DMS 273 (cell line): ENCODE measurements around the gene TRIAP1.

Experiments
- DNase-seq: peaks from one replicate; lab custom pipeline; 2025; ENCODE audit not compliant: unreplicated experiment; lab: John Stamatoyannopoulos, UW

TRIAP1 gene

DNA sequence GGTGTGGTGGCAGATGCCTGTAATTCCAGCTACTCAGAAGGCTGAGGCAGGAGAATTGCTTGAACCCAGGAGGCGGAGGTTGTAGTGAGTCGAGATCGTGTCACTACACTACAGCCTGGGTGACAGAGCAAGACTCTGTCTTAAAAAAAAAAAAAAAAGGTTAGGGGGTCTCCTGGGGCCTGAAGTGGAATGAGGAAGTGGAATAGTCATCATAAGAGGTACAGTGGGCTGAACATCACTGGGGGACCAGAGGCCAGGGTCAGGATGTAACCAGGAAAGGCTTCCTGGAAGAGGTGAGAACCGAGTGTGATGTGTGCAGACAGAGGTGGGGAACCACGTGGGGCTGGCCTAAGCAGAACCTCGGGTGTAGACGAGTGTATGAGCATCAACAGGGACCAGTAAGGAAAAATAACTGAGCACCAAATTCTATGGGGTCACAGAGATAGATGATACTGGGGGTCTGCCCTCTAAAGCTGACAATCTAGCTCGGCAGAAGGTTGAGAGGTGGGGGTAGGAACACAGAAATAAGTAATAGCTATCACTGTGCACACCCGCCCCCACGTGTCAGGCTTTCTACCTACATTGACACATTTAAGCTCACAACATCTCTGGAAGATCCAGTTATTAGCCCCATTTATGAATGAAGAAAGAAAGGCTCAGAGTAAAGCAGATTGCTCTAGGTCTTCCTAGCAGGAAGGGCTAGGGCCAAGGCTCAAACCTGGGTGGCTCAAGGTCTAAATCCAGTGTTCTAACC is 13.2 kb downstream of the TRIAP1 start:
- DNase-seq = peak; percentile 6

DNA sequence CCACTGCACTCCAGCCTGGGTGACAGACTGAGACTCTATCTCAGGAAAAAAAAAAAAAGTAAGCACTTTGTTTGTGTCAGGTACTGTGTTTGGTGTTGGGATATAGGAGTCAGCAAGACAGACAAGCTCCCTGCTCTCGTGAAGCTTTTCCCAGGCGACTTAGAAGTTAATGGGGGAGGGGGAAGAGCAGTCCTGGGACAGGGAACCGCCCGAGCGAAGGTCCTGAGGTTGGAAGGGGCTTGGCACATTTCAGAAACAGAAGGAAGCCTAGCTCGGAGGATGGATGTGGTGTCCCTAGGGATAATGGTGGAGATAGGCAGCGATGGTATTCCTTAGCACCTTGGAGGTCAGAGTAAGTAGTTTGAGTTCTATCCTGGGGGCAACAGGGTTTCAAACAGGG is 16.8 kb downstream of the TRIAP1 start:
- no peak for DNase-seq

DNA sequence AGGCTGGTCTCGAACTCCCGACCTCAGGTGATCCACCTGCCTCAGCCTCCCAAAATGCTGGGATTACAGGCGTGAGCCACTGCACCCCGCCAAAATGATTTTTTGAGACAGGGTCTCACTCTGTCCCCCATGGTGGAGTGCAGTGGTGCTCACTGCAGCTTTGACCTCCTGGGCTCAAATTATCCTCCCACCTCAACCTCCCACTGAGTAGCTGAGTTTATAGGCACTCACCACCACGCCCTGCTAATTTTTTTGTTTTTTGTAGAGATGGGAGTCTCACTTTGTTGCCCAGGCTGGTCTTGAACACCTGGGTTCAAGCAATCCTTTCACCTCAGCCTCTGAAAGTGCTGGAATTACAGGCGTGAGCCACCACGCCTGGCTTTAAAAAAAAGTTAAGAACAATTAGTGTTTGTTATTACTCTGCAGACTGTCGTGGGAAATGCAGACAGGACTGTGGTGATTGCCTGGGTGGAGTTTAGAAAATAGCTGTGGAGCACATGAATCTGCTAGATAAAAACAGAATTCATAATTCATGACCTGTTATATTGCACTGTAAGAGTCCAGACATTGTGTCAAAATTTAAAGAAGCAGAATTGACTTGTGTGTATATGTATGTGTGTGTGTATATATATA is 17.5 kb downstream of the TRIAP1 start:
- no peak for DNase-seq

DNA sequence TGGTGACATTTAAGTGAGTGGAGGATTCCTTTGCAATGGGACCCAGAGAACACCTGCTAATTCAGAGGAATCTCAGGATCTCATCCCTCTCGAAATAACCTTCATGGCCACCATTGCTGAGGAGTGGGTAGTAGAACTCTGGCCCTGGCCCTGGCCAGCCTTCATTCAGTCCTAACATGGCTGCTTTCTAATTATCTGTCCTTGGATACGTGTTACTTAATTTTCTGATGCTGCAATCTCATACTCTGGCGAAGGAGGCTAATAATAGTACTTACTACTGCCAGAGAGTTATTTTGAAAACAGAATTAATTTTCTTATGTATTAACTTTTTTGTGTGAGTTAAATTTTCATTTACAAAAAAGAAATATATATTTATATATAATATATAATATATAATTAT is 20.4 kb downstream of the TRIAP1 start:
- no peak for DNase-seq

DNA sequence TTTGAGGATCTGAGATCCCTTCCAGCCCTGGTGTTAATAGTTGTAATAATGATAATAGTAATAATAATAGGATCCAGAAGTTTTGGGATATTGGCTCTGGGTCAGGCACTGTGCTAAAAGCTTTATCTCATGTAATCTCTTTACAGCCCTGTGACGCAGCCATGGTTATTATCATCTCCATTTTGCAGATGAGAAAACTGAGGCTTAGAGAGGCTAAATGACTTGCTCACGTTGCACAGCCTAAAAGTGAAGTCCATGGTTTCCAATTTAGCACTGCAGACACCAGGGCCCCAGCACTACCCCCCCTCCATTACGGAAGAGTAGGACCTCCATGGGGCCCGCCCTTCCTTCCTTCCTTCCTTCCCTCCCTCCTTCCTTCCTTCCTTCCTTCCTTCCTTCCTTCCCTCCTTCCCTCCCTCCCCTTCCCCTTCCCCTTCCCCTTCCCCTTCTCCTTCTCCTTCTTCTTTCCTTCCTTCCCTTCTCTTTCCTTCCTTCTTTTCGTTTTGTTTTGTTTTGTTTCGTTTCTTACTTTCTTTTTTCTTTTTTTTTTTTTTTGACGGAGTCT is 23.2 kb downstream of the TRIAP1 start:
- no peak for DNase-seq

DNA sequence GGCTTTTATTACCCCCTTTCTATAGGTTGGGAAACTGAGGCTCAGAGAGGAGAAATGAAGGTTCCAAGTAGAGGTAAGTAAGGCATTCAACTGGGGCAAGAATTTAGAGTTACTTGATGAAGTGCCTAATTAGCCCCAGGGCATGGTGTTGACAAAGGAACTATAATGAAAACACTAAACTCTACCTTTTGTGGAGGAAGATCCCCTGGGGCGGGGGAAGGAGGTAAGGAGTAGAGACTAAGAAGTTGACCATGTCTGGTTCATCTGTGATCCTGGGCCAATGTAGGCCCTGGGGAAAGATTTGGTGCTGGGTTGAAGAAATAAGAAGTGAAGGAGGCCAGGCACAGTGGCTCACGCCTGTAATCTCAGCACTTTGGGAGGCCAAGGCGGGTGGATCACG is 24.5 kb downstream of the TRIAP1 start:
- no peak for DNase-seq

DNA sequence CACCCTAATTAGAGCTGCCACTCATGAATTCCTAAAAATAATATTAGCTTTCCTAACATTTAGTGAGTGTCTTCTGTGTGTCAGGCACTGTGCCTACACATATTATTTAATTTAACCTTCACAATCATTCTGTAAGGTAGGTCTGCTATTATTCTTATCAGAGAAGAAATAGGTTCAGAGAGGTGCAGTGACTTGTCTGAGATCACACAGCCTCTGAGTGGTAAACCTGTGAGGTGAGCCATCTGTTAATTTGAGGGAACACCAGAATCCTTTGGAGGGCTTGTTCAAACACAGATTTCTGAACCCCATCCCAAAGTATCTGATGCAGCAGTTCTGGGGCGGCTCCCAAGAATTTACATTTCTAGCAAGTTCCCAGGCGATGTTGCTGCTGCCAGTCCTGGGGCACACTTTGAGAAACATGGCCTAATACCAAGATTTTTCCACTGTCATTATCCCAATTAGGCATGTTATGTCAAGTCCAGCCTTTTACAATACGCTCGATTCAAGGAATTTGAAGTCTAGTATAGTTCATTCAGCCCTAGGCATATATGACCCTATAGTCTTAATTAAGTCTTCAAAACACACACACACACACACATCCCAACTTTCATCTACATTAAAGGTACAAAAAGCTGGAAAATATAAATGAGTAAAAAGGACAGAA is 28.1 kb downstream of the TRIAP1 start:
- DNase-seq = no peak

DNA sequence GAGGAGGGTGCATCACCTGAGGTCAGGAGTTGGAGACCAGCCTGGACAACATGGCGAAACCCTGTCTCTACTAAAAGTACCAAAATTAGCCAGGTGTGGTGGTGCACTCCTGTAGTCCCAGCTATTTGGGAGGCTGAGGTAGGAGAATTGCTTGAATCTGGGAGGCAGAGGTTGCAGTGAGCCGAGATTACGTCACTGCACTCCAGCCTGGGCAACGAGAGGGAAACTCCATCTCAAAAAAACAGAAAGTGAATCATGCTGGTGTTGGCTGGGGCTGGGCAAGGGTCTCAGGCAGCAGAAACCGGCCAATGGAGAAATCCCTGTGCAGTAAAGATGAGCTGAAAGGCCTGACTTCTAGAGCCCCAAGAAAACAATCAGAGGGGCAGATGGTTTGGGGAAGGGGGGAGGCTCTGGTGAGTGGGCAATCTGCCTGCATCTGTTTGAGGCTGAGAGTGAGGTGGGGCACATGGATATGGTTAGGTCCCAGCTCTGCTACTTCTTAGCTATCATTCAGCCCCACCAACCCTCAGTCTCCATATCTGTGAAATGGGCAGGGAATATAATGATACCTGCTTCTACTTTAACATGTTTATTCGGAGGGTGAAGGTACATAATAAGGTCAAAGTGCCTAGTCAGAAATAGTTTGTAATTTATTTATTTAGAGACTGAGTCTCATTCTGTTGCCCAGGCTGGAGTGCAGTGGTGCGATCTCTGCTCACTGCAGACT is 29.5 kb downstream of the TRIAP1 start:
- DNase-seq = peak; percentile 74

DNA sequence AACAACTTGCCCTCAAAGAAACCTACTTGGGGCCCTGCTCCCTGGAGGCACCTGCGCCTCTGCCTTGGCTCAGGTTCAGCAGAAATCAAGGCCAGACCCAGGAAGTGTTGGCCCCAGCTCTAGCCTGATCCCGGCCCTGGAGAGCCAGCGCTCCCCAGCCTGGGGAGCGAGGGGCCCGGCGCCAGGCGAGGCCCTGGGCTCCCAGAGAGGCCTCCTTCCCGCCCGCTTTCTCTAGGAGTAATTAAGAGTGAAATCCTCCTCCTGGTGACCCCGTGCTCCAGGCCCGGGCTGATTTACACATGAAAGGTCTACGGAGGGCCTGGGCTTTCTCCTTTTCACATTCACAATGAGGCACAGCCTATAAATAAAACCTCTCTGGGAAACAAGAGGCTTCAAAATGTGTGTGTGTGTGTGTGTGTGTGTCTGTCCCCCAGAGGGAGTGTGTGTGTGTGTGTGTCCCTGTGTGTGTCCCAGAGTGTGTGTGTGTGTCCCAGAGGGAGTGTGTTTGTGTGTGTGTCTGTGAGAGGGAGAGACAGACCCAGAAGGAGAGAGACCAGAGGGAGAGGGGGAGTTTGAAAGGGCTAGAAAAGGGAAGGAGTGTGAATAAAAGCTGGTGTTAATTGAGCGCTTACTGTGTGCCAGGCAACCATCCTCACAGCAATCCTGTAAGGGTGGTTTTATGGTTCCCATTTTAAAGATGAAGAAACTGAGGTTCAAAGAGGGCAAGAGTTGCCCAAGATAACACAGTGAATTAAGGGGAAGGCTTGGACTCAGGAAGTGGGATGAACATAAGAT is 32.1 kb downstream of the TRIAP1 start:
- peak; percentile 31 for DNase-seq

DNA sequence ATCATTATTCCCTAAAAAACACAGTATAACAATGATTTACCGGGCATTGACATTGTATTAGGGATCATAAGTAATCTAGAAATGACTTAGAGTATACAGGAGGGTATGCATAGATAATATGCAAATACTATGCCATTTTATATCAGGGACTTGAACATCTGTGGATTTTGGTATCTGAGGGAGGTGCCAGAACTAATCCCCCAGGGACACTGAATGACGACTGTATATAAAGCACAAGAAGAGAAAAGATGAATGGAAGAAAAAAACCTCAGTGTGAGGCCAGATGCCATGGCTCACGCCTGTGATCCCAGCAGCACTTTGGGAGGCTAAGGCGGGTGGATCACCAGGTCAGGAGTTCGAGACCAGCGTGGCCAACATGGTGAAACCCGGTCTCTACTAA is 33.8 kb downstream of the TRIAP1 start:
- DNase-seq = peak; percentile 77

DNA sequence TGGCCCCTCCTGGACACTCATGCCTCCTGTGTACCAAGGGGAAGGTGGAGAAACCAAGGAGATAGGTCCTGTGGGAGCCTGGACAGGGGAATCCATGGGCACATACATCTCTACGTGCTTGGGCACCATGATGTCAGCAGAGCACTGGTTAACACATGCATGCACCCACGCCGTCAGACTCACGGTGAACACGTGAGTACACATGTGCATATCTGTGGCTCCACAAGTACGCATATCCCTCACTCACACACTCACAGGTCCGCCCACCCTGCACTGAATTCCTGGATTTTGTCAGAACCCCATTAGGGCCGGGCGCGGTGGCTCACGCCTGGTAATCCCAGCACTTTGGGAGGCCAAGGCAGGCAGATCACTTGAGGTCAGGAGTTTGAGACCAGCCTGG is 37.4 kb downstream of the TRIAP1 start:
- DNase-seq = no peak

DNA sequence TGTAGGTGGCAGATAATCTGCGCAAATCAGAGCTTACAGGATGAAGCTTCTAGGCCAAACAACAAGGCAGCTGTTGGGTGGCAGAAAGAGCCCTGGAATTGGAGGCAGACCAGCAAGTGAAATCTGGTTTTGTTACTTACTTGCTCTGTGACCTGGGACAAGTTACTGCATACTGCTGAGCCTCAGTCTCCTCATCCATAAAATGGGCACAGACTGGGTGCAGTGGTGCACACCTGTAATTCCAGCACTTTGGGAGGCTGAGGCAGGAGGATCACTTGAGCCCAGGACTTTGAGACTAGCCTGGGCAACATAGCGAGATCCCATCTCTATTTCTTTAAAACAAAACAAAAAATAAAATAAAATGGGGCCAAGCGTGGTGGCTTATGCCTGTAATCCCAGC is 39.6 kb downstream of the TRIAP1 start:
- DNase-seq = no peak

DNA sequence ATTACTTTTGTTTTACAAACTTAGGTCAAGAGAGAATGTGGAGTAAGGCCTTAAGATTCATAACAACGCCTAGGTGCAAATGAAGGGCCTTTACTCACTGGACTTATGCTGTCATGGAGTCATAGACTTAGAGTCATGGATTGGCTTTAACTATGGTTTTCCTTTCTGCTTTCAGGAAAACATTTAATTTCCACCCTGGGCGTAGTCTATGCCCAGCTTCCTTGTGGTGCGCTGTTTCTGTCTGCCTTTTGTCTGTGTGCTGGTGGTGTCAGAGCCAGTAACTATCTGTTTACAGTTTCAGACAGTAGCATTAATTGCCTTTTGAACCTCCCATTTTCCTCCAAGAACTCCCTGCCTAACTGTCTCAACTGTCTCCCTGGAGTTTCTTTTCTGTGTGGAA is 40.1 kb downstream of the TRIAP1 start:
- DNase-seq = no peak

DNA sequence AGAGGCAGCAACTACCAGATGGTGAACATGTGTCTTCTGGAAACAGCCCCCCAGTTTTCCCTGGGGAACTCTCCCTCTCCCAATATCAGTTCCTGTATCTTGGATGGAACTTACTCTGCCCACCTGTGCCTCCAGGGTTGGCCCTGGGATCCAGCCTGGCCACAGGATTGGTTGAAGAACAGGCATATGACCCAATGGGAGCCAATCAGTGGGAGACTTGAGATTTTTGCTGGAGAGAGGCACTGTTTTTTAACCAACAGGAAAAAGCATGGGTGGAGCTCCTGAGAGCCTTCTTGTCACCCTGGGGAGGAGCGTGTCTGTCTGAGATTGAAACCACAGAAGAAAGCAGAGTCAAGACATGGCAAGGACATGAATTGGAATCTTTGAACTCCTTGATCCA is 41.9 kb downstream of the TRIAP1 start:
- DNase-seq = peak; percentile 96

DNA sequence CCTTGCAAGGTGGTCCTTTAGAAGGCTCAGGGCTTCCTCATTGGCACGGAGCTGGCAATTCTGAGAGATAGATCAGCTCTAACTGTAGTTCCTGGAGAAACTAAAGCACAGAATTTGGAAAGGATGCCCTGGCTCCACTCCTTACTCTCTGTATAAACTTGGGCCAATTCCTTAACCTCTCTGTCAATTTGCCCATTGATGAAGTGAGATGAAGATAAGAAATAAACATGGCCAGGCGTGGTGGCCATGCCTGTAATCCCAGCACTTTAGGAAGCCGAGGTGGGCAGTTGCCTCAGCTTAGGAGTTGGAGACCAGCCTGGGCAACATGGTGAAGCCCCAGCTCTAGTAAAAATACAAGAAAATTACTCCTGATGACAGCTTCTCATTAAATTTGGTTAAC is 42.3 kb downstream of the TRIAP1 start:
- DNase-seq = peak; percentile 66

DNA sequence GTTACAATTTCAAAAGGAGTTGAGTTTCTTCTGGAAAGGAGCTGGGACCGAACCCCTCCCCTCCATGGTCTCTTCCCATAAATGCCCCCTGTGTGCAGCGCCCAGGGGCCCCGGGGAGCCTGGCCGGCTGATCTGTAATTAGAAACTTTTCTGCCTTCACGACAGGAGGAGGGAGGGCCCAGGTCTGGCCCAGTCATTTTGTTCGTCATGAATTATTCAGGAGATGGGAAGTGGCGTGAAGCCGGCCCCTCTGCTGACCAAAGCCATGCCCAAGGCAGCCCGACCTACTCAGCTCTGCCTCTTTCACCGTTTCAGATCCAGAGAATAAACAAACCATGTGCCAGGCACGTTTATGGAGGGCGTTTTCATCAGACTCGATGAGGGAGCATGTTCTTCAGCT is 44.0 kb downstream of the TRIAP1 start:
- DNase-seq = peak; percentile 49

DNA sequence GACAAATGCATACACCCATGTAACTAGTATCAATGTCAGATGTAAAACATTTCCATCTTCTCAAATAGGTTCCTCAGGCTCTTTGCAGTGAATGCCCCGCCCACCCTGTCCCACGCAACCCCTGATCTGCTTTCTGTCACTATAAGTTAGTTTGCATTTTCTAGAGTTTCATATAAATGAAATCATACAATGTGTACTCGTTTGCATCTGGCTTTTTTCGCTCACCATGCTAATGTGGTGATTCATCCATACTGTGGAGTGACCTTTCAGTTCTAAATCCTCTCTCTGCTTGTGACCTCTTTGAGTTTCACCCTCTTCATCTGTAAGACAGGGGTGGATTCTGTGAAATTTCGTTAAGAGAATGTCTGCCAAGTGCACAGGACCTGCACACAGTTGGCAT is 46.7 kb downstream of the TRIAP1 start:
- DNase-seq = no peak

DNA sequence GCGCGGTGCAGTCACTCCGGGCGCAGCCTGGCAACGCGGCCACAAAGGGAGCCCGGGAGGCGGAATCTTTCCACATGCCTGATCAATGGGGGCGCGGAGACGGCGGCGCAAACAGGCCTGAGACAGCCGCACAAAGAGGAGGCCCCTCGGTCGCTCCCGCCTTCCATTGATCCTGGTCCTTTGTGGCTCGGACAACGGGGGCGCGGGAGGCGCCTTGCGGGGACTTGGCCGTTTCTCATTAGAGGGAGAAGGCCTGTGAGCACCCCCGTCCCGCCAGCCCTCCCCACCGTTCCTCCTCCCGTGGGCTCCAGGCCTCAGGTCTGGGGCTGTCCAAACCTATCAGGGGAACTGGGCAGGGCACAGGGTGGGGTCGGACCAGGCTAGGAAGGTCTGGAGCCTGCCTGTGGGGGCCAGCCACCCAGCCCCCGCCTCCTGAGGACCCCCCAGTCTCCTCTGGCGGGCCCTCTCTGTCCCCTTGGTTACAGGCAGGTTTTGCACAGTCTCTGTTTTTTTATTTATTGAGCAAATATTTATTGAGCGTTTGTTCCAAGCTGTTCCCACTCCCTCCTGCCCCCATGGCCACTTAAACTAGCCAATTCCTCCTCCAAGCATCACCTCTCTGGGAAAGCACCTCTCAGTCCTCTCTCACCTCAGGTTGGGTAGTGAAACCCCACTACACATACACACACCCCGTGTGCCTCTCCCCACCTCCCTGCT is 48.2 kb downstream of the TRIAP1 start:
- no peak for DNase-seq

DNA sequence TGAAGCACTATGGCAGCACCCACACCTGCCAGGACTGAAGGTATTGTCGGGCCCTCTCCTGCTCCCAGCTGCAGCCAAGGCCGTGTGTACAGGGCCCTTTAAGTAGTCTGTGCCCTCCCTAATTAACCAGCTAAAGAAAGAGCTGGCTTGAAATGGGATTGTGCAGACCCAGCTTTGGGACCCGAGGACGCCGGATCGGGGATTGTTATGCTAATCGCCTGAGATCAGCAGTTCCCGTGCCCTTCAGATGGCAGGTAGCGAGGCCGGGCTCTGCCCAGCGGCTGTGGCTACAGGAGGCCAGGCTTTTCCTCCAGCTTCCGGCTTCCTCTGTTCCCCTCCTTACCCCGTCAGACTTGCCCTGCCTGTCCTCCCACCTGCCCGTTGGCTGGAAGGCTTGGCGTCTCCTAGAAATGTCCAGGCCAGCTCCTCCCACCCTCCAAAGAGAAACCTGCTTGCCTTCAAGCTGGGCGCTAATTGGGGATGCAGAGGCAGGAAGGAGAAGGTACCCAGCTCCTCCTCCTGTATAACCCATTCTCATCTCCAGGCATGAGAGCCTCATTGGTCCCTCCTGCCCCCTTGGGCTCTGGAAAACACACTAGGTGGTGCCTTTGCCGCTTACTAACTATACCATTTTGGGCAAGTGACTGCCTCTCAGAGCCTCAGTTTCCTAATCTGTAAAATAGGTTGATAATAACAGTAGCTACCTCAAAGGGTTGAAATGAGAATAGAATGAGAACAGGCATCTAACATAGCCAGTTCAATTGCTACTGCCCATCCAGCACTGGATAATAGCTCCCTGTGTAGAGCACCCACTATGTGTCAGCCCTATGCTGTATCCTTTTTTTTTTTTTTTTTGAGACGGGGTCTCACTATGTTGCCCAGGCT is 51.5 kb downstream of the TRIAP1 start:
- DNase-seq = no peak
